GM21723 (cell line): ENCODE data around the gene UGT1A8.

Source experiments
- ATAC-seq: cut with Tn5 transposase; IDR thresholded peaks from one replicate; pipeline ENCODE4 v1.9.1; 2021; ENCODE audit warnings: mild to moderate bottlenecking, moderate library complexity; ENCODE audit not compliant: unreplicated experiment

UGT1A8 gene

DNA sequence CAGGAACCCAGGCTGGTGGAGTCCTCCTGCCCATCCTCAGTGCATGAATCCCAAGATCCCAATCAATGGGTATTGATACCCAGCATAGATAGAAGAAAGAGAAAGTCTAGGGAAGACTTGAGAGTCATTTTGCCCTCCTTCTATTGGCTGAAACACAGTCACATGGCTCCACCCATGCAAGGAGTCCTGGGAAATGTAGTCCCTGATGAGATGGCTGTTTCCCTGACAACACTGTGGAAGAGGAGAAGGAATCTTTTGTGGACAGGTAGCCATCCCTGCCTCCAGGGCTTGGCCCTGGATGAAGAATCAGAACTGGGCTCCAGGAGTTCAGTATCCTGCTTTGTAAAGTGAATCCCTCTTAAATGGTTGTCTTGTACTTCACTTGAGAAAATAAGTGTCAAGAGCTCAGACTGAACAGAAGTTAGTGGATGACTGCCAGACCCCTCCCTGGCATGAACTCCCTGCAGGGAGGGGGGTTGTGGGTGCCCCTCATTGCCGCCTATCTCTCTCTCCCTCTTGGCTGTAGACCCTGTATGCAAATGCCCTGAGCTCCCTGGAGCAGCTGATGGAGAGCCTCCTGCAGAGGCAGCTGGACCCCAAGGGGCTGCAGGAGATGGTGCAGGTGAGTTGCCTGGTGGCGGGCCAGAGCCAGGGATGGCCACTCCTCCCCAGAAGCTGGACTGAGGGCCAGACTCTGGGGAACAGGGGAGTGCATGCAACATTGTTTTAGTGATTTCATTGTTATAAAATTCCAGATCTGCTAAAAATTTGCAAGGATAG is 196.8 kb downstream of the UGT1A8 start:
- ATAC-seq, result no peak

DNA sequence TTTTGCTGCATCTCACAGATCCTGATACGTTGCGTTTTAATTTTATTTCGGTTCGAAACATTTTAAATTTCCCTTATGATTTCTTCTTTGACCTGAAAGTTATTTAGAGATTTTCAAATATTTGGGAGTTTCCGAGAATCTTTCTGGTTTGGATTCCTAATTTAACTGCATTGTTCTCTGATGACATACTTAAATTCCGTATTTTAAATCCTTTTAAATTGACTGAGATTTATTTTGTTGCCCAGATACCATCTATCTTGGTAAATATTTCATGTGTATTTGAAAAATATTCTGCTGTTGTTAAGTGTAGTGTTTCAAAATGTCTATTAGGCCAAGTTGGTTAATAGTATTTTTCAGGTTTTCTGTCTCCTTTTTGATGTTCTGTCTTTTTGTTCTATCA is 198.4 kb downstream of the UGT1A8 start:
- ATAC-seq, result no peak

DNA sequence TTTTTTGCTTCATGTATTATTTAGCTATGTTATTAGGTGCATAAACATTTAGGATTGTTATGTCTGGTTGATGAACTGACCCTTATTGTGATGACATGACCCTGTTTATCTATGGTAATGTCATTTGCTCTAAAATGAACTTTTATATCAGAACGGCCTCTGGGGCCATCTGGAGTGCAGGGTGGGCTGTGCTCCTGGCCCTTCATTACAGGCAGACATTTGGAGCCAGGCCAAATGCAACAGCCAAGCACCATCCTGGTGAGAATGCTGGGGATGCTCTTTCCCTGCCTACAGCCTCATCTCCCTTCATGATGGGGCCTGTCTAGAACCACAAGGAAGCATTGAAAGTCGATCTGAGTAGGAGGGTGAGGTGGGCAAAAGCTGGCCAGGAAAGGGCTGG is 198.9 kb downstream of the UGT1A8 start:
- ATAC-seq, result no peak

GRCh38 chr2:233816771-233817170 is 199.3 kb downstream of the UGT1A8 start:
- no peak for ATAC-seq

GRCh38 chr2:233817361-233817911 is 200.0 kb downstream of the UGT1A8 start:
- ATAC-seq, result no peak

DNA sequence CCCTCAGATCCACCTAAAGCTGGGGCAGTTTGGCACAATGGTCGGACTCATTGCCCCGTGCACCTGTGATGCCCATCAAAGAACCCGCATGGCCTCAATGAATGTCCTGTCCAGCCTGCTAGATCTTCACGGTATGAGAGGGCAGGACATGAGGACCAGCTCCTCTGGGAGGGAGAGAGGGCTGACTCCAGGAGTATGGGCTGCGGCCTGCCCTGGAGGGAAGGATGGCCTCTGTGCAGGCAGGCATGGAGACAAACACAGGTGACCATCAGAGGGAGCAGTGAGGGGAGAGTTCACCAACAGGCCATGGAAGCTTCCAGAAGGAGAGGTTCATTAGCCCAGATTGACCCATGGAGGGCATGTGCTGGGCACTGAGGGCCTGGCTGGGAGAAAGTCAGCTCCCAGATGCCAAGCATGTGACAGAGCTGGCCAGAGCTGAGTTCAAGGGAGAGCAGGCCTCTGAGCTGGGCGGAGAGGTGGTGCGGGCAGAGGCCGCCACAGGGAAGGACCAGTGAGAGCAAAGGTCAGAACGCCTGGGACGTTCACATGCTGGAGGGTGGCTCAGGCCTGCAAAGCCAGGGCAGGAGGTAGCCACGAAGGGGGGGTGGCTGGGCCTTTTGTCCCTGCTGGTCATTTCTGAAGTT is 200.7 kb downstream of the UGT1A8 start:
- ATAC-seq, result no peak

DNA sequence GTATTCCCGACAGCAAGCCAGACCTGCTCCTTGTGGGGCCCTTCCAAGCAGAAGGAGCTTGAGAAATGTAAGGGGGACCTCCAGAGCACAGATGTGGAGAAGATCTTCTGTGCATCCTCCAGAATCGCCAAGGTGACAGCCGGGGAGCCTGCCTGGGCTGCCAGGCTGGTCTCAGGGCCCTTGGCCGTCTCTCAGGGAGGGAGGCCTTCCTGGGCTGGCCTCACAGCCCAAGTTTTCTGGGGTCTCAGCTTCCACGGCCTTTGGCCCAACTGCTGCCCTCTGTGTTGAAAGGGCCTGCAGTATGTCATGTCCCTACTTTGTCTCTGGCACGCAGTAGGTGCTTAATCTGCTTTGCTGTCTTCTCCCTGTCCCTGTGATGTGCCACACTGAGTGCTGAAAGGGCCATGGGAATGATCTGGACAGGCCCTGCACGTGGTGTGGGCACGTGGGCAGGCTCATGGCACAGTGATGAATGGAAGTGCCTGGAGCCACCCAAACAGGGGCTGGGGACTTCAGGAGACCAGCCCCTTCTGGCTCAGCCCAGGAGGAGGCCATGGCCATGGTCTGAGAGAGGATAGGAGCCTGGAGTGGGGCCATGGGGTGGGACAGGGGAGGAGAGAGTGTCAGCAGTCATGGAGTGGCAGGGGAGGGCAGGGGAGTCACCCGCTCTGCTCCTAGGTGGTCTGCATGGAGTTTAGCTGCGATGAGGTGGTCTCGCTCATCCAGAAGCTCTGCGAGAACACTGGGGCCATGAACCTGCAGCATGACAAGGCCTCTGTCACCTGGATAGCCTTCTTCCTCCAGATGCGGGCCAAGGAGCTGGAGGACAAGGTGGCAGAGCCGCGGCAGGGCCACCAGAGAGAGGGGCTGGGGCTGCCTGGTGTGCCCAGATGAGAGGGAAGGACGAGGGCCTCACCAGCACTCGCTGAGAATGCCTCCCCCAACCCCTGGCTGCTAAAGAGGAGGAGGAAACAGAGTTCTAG is 201.5 kb downstream of the UGT1A8 start:
- no peak for ATAC-seq

DNA sequence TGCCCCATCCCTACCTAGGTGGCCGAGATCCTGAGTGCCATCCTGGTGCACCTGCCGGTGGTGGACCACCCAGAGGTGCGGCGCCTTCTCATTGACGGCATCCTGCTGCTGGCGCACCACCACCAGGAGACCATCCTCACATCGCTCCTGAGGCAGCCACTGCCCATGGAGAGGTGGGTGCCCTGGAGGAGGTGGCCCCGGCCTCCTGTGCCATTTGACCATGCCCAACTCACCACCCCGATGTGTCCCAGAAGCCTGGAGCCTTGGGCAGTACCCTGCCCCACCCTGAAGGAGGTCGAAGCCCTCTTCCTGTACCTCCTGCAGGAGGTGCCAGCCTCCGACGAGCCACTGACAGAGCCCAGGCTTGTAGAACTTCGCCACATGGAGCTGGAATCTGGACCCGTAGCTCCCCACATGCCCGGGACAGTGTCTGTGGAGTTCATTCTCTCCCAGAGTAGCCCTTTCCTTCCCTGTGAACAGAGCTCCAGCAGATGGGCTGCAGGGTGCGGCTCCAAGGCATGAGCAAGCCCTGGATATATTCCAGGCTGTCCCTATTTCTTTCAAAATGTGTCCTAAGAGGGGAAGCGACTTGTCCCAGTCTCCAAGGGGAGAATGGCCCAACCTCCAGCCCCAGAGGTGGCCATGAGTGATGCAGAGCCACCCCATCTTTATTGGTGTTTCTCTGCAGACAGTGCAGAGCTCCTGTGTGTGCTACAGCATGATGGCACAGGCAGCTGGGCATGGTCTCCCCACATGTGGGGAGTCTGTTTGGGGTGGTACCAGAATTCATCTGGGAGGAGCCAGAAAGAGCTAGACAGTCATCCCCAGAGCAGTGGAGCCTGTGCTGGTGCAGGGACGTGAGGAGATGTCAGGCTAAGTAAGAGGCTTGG is 202.7 kb downstream of the UGT1A8 start:
- ATAC-seq, result no peak

DNA sequence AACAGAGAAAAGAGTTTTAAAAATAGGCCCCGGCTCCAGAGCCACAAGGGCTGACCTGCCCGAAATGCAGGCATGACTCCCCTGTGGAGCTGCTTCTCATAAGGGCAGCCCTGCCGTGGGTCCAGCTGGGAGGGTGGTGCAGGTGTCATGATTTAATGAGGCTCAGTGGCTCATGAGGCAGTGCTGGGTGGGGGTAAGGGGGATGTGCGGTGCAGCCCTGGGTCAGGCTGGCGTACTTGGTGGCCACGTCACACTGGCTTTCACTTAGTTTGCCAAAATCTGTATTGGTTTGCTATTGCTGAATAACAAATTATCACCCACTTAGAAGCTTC is 203.3 kb downstream of the UGT1A8 start:
- ATAC-seq, result no peak

DNA sequence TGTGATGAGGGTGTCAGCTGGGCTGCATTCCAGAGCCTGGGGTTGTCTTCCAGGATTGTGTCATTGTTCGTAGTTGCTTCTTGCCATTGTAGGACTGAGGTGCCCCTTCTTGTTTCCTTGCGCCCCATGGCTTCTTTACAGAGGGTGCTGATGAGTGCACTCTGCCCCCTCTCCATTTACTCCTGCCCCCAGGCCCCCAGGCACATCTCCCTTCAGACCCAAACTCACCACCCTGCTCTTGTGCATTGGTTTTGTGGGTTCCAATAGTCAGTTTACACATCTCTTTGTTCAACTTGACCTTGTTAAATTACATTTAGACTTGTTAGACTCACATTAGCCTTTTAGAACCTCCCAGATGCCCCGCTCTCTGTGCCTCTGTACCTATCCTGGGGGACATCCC is 203.8 kb downstream of the UGT1A8 start:
- no peak for ATAC-seq

- ATAC-seq, result no peak
Observed at GRCh38 chr2:233821709-233822100, 204.3 kb downstream of the UGT1A8 start.

GRCh38 chr2:233822101-233822771 is 204.8 kb downstream of the UGT1A8 start:
- ATAC-seq, result no peak
